Epithelial cell of esophagus (primary cell): ENCODE results near the gene CEP104.

Experiments used
- DNase-seq: peaks from one replicate; pipeline ENCODE4 v3.0.0; 2010; ENCODE audit warnings: low read depth
- H3K4me3 ChIP-seq: 2 replicates; pipeline ENCODE4 v1.5.1; 2011; ENCODE audit warnings: mild to moderate bottlenecking, low read length, control low read depth
- CTCF ChIP-seq: IDR thresholded peaks from 2 replicates; pipeline ENCODE4 v1.5.1; 2011; ENCODE audit warnings: low read depth, mild to moderate bottlenecking, low read length, control low read depth, inconsistent platforms; ENCODE audit not compliant: insufficient read depth; ENCODE audit errors: missing control alignments

CEP104 gene

GRCh38 chr1:3770047-3770765, 86.8 kb downstream of the CEP104 start:
- TF ChIP-seq CTCF, result no peak
- no peak for DNase-seq
- no peak overlapping the region for H3K4me3 ChIP-seq

GRCh38 chr1:3768811-3769390, 88.1 kb downstream of the CEP104 start:
- no peak overlapping the region for H3K4me3 ChIP-seq
- DNase-seq, result no peak
- TF ChIP-seq CTCF, result no peak

- TF ChIP-seq CTCF, result no peak
- no peak for DNase-seq
Measured at GRCh38 chr1:3767328-3767925, 89.6 kb downstream of the CEP104 start.

GRCh38 chr1:3763351-3764125, 93.5 kb downstream of the CEP104 start:
- H3K4me3 ChIP-seq, result no peak overlapping the region
- no peak for DNase-seq
- TF ChIP-seq CTCF, result no peak

More at GRCh38 chr1:3767328-3767925, 89.6 kb downstream of the CEP104 start:
- H3K4me3 ChIP-seq, result no peak overlapping the region

- DNase-seq, result no peak
- TF ChIP-seq CTCF, result no peak
- H3K4me3 ChIP-seq, result no peak overlapping the region
Measured at GRCh38 chr1:3762873-3763228, 94.2 kb downstream of the CEP104 start.

GRCh38 chr1:3762151-3762872, 94.7 kb downstream of the CEP104 start:
- TF ChIP-seq CTCF, result no peak
- no peak for DNase-seq
- H3K4me3 ChIP-seq, result no peak overlapping the region
